ENCODE results near the gene SEMA3A.
"Not testable (repeated sequence)": the region's sequence is repeated elsewhere in the genome, so short reads cannot be mapped to it uniquely, and the experiment has no call there.

Gene SEMA3A

GRCh38 chr7:84152995-84153394 lies 41.6 kb downstream of the SEMA3A start:
- H3K36me3 ChIP-seq: no peaks in the 10 kb centered on the region
- H3K9me3 ChIP-seq: no peaks in the 10 kb centered on the region
- H3K27me3 ChIP-seq: no peaks in the 10 kb centered on the region
- H3K27ac ChIP-seq: no peak overlapping the region
- H3K4me1 ChIP-seq: no peaks in the 10 kb centered on the region
- no peak for DNase-seq
- no peak overlapping the region for H3K4me3 ChIP-seq
- TF ChIP-seq, protein P1, sequence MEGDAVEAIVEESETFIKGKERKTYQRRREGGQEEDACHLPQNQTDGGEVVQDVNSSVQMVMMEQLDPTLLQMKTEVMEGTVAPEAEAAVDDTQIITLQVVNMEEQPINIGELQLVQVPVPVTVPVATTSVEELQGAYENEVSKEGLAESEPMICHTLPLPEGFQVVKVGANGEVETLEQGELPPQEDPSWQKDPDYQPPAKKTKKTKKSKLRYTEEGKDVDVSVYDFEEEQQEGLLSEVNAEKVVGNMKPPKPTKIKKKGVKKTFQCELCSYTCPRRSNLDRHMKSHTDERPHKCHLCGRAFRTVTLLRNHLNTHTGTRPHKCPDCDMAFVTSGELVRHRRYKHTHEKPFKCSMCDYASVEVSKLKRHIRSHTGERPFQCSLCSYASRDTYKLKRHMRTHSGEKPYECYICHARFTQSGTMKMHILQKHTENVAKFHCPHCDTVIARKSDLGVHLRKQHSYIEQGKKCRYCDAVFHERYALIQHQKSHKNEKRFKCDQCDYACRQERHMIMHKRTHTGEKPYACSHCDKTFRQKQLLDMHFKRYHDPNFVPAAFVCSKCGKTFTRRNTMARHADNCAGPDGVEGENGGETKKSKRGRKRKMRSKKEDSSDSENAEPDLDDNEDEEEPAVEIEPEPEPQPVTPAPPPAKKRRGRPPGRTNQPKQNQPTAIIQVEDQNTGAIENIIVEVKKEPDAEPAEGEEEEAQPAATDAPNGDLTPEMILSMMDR (IDR thresholded peaks at IDR 0.05): no peak
- intact Hi-C loops (cut with DNase I; ENCODE audit: low total_unique reads): no loop called here

DNA sequence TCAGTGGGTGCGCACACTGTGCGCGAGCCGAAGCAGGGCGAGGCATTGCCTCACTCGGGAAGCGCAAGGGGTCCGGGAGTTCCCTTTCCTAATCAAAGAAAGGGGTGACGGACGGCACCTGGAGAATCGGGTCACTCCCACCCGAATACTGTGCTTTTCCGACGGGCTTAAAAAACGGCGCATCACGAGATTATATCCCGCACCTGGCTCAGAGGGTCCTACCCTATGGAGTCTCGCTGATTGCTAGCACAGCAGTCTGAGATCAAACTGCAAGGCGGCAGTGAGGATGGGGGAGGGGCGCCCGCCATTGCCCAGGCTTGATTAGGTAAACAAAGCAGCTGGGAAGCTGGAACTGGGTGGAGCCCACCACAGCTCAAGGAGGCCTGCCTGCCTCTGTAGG lies 44.2 kb downstream of the SEMA3A start:
- H3K9me3 ChIP-seq; intact Hi-C loops (cut with DNase I; ENCODE audit: low total_unique reads); DNase-seq; H3K4me3 ChIP-seq; H3K27me3 ChIP-seq; H3K36me3 ChIP-seq; H3K27ac ChIP-seq; H3K4me1 ChIP-seq: not testable (repeated sequence)

DNA sequence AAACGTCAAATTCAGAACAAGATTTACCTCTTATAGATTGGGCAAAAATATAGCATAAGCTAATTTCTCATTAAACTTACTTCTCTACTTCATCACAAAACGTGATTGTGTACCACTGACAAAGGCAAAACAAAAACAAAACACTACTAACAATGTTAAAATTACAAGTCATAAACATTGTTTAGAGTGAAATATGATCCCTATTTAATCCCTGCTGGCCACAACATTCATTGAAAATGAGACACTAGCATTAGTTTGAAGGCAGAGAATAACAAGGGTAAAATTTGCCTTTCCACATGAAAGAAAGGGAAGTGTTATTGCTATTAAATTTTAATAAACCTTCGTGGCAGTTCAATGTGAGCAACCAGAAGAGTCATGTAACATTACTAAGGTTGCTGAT lies 45.0 kb downstream of the SEMA3A start:
- TF ChIP-seq, protein P1 (IDR thresholded peaks at IDR 0.05): no peak
- H3K9me3 ChIP-seq: no peaks in the 10 kb centered on the region
- no peaks in the 10 kb centered on the region for H3K27me3 ChIP-seq
- no peak overlapping the region for H3K27ac ChIP-seq
- no peaks in the 10 kb centered on the region for H3K36me3 ChIP-seq
- no peak overlapping the region for H3K4me3 ChIP-seq
- no peaks in the 10 kb centered on the region for H3K4me1 ChIP-seq
- no peak for DNase-seq
- intact Hi-C loops (cut with DNase I; ENCODE audit: low total_unique reads): no loop called here

DNA sequence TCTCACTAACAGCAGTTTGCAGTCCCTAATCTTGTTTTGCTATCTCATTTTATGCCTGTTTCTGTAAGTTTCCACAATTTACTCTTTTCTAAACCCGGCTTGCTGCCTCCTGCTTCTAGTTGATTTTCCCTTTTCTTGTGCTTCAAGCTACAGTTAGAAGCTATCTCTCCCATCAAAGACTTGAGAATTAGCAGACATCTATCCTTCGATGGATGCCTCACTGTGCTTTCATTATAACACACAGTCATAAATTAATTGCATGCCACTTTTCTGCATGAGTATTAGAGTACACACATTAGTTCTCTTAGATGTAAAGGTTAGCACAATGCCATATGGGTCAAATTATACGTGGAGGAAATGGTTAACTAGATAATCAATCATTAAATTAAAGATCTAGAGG lies 48.7 kb downstream of the SEMA3A start:
- no peak overlapping the region for H3K4me3 ChIP-seq
- TF ChIP-seq, protein P1 (IDR thresholded peaks at IDR 0.05): no peak
- H3K4me1 ChIP-seq: no peaks in the 10 kb centered on the region
- no peak for DNase-seq
- H3K36me3 ChIP-seq: no peaks in the 10 kb centered on the region
- intact Hi-C loops (cut with DNase I; ENCODE audit: low total_unique reads): no loop called here
- H3K27ac ChIP-seq: no peak overlapping the region
- no peaks in the 10 kb centered on the region for H3K9me3 ChIP-seq
- no peaks in the 10 kb centered on the region for H3K27me3 ChIP-seq

DNA sequence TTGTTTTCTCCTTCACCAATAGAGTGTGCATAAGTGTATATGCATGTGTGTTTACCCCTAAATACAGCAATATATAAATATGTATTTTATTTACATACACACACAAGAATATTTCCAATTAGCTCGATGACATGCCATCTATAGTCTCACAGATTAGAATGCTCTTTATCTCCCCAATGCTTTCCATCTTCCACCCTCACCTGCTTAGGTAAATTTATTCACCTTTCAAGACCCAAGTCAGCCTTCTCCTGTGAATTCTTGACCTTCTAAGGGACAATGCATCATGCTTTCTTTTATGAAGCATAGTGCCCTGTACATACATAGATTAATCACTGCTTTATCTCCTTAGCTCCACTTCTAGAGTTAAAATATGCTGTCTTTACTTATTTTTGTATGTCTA lies 49.7 kb downstream of the SEMA3A start:
- H3K36me3 ChIP-seq: no peaks in the 10 kb centered on the region
- no peak for DNase-seq
- no peak overlapping the region for H3K27ac ChIP-seq
- TF ChIP-seq, protein P1 (IDR thresholded peaks at IDR 0.05): no peak
- H3K4me1 ChIP-seq: no peaks in the 10 kb centered on the region
- intact Hi-C loops (cut with DNase I; ENCODE audit: low total_unique reads): no loop called here
- no peaks in the 10 kb centered on the region for H3K27me3 ChIP-seq
- no peaks in the 10 kb centered on the region for H3K9me3 ChIP-seq
- H3K4me3 ChIP-seq: no peak overlapping the region

DNA sequence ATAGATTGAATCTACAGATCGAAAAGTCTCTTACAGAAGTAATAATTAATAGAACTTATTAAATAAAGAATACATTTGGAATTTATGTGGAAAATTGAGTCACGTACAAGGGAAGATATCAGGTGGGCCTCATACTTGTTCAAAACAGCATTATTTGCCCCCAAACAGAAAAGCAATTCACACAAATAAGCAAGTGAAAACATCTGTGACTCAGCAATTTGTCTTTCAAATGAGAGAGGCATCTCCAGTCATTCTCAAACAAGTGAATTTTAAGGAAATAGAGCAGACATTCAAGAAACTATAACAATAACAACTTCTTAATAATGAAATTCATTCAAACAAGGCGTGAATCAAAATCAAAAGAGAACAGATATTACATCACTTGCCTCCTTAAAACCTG lies 50.1 kb downstream of the SEMA3A start:
- H3K36me3 ChIP-seq: no peaks in the 10 kb centered on the region
- H3K4me3 ChIP-seq: no peak overlapping the region
- DNase-seq: no peak
- intact Hi-C loops (cut with DNase I; ENCODE audit: low total_unique reads): no loop called here
- no peaks in the 10 kb centered on the region for H3K27me3 ChIP-seq
- TF ChIP-seq, protein P1 (IDR thresholded peaks at IDR 0.05): no peak
- H3K27ac ChIP-seq: no peak overlapping the region
- H3K9me3 ChIP-seq: no peaks in the 10 kb centered on the region
- no peaks in the 10 kb centered on the region for H3K4me1 ChIP-seq
